Glomerular endothelial cell (primary cell): Measurements from ENCODE around the gene CLASP1. TPM values are rescaled to one million over a fixed set of nuclear protein-coding genes. Genes with fewer than 3 reads are reported as not detected.
"Not testable (repeated sequence)": the region's sequence is repeated elsewhere in the genome, so short reads cannot be mapped to it uniquely, and the experiment has no call there.

ENCODE experiments used
- DNase-seq: peaks from one replicate; pipeline ENCODE4 v3.0.0-alpha.2; 2011; ENCODE audit warnings: low read depth, low spot score; ENCODE audit errors: extremely low read depth
- total RNA-seq: library from RNA; depleted of rRNA; stranded (reverse); fragments of >200 nt; gene quantifications from 2 replicates; pipeline ENCODE4 v1.2.3, GENCODE V29; 2015

Gene CLASP1
- total RNA-seq, 1 donor from 2014 or later = 76.8 TPM

GRCh38 chr2:121438290-121438689, 211.0 kb downstream of the CLASP1 start:
- not testable (repeated sequence) for DNase-seq

GRCh38 chr2:121436918-121437317, 212.3 kb downstream of the CLASP1 start:
- DNase-seq = no peak

- DNase-seq = no peak
Observed at GRCh38 chr2:121435790-121436189, 213.5 kb downstream of the CLASP1 start.

- no peak for DNase-seq
Observed at GRCh38 chr2:121431214-121431613, 218.0 kb downstream of the CLASP1 start.

- no peak for DNase-seq
Observed at GRCh38 chr2:121429927-121430520, 219.2 kb downstream of the CLASP1 start.

GRCh38 chr2:121429119-121429903, 220.0 kb downstream of the CLASP1 start:
- DNase-seq = no peak

GRCh38 chr2:121427187-121427689, 222.0 kb downstream of the CLASP1 start:
- no peak for DNase-seq

- DNase-seq = no peak
Observed at GRCh38 chr2:121420486-121420885, 228.8 kb downstream of the CLASP1 start.

GRCh38 chr2:121419081-121419699, 230.1 kb downstream of the CLASP1 start:
- no peak for DNase-seq

GRCh38 chr2:121418494-121419058, 230.7 kb downstream of the CLASP1 start:
- no peak for DNase-seq

- DNase-seq = no peak
Observed at GRCh38 chr2:121417826-121418225, 231.4 kb downstream of the CLASP1 start.

- DNase-seq = no peak
Observed at GRCh38 chr2:121415727-121416126, 233.5 kb downstream of the CLASP1 start.

GRCh38 chr2:121412349-121412748, 236.9 kb downstream of the CLASP1 start:
- DNase-seq = no peak

GRCh38 chr2:121409966-121410365, 239.3 kb downstream of the CLASP1 start:
- DNase-seq = no peak

- no peak for DNase-seq
Observed at GRCh38 chr2:121409388-121409787, 239.9 kb downstream of the CLASP1 start.

- DNase-seq = no peak
Observed at GRCh38 chr2:121408641-121409040, 240.6 kb downstream of the CLASP1 start.

- DNase-seq = no peak
Observed at GRCh38 chr2:121405233-121405632, 244.0 kb downstream of the CLASP1 start.

- no peak for DNase-seq
Observed at GRCh38 chr2:121400201-121400600, 249.1 kb downstream of the CLASP1 start.

- no peak for DNase-seq
Observed at GRCh38 chr2:121398853-121399252, 250.4 kb downstream of the CLASP1 start.

GRCh38 chr2:121390082-121390692, 259.1 kb downstream of the CLASP1 start:
- no peak for DNase-seq

- no peak for DNase-seq
Observed at GRCh38 chr2:121388371-121388770, 260.9 kb downstream of the CLASP1 start.
